ENCODE results near the gene FXYD2. TPM values are rescaled to one million over a fixed set of nuclear protein-coding genes. Genes with fewer than 3 reads are reported as not detected.

Gene FXYD2
- total and polyA plus RNA-seq, 2 experiments from 2014 or later: not detected

DNA sequence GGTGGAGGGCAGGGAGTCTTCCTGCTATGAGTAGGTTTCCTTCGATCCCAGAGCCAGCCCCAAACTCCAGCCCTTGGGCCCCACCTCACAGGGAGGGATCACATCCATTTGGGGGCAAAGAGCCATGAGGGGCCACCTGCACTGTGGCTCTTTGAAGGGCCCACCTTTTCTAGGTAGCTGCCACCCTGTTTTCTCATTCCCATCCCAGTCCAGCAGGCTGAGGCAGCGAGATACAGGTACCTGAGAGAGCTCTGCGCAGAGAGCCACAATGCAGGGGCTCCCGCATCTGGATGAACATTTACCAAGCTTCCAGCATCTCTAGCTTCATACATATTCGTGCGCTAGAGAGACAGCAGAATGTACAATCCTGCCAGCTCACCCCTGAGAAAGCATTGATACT lies 35.6 kb upstream of the FXYD2 start:
- H3K4me1 ChIP-seq (ENCODE audit: insufficient read depth): no peaks in the 10 kb centered on the region
- no peaks in the 10 kb centered on the region for H3K79me2 ChIP-seq (ENCODE audit: insufficient read depth)
- DNase-seq: no peak
- no peaks in the 10 kb centered on the region for H3K36me3 ChIP-seq (ENCODE audit: low read depth)
- 68% methylated on average over 6 of the region's 6 CpGs for WGBS, 2 experiments (ENCODE audit: low coverage in 1 of 2, low lambda C conversion rate in 2 of 2, missing lambda C conversion rate in 2 of 2)
- H3K4me2 ChIP-seq (ENCODE audit: unreplicated experiment): no peak overlapping the region
- H2AFZ ChIP-seq: no peak overlapping the region
- no peaks in the 10 kb centered on the region for H3F3A ChIP-seq (ENCODE audit: insufficient read depth)
- H3K4me3 ChIP-seq: no peak overlapping the region
- no peak overlapping the region for H3K27ac ChIP-seq
- TF ChIP-seq EZH2 (IDR thresholded peaks at IDR 0.05; ENCODE audit: insufficient read depth, poor library complexity, severe bottlenecking): no peak
- TF ChIP-seq EZH2phosphoT487 (IDR thresholded peaks at IDR 0.05; ENCODE audit: insufficient read depth, low read depth): no peak
- no peaks in the 10 kb centered on the region; the same call in none of the 2 replicates for H3K27me3 ChIP-seq (replicated peaks; ENCODE audit: insufficient read depth)
- no peak overlapping the region for H3K9ac ChIP-seq
- no peaks in the 10 kb centered on the region for H4K20me1 ChIP-seq (ENCODE audit: insufficient read depth)
- no peaks in the 10 kb centered on the region for H3K9me3 ChIP-seq (ENCODE audit: low read depth)
- in situ Hi-C loops (cut with MboI): no loop called here
- H3K9me2 ChIP-seq (ENCODE audit: insufficient read depth): no peaks in the 10 kb centered on the region

DNA sequence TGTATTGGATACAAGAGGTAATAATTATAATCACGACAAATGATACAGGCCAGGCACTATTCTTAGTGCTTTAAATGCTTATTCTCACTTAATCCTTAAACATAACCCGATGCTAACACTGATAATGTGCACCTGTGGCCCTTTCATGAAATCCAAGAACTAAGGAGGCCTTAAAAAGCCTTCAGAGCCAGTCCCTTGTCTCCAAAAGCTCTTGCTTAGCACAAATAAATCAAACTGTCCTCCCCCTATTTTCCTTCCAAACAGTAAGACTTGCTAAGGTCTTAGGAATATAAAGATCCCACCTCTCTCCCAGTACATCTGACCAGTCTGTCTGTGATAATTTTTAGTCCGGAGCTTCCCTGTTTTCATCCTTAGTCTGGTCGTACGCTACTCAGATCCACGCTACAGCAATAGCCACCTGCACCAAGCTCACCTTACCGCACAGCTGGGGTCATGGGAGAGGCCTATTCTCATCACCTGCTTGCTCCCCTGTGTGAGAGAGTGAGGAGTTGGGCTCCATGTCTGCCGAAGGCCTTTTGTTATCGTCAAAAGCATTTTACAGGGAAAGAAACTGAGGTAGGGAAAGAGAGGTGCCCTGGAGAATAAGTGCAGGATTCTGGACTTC lies 35.1 kb upstream of the FXYD2 start:
- no peak overlapping the region for H3K4me3 ChIP-seq
- WGBS, 2 experiments (ENCODE audit: low coverage in 1 of 2, low lambda C conversion rate in 2 of 2, missing lambda C conversion rate in 2 of 2): 46 to 49% methylated on average over 9 of the region's 9 CpGs
- no peaks in the 10 kb centered on the region for H3F3A ChIP-seq (ENCODE audit: insufficient read depth)
- H3K4me1 ChIP-seq (ENCODE audit: insufficient read depth): no peaks in the 10 kb centered on the region
- H3K9ac ChIP-seq: no peak overlapping the region
- H3K79me2 ChIP-seq (ENCODE audit: insufficient read depth): no peaks in the 10 kb centered on the region
- no peaks in the 10 kb centered on the region for H4K20me1 ChIP-seq (ENCODE audit: insufficient read depth)
- no peaks in the 10 kb centered on the region for H3K36me3 ChIP-seq (ENCODE audit: low read depth)
- in situ Hi-C loops (cut with MboI): no loop called here
- no peak overlapping the region for H3K4me2 ChIP-seq (ENCODE audit: unreplicated experiment)
- H3K27me3 ChIP-seq (replicated peaks; ENCODE audit: insufficient read depth): no peaks in the 10 kb centered on the region; the same call in none of the 2 replicates
- H3K9me2 ChIP-seq (ENCODE audit: insufficient read depth): no peaks in the 10 kb centered on the region
- no peak for TF ChIP-seq EZH2phosphoT487 (IDR thresholded peaks at IDR 0.05; ENCODE audit: insufficient read depth, low read depth)
- TF ChIP-seq EZH2 (IDR thresholded peaks at IDR 0.05; ENCODE audit: insufficient read depth, poor library complexity, severe bottlenecking): no peak
- no peak overlapping the region for H2AFZ ChIP-seq
- no peaks in the 10 kb centered on the region for H3K9me3 ChIP-seq (ENCODE audit: low read depth)
- H3K27ac ChIP-seq: no peak overlapping the region
- no peak for DNase-seq

DNA sequence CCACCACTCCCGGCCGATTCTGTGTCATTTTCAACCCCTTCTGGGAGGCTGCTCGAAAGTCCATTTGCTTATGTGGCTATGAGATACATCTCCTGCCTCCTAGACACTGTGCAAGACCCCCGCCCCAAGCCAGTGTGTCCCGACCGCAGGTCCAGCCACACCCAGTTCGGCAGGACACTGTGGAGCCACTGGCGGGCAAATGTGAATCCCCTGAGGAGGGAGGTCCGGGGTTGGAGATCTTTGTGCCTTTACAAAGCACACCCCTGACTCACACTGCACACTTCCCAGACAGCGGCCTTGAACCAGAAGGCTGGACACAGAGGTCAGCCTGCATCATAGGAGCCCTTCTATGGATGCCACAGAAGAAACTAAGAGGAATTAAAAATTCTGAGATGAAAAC lies 34.5 kb upstream of the FXYD2 start:
- Histone ChIP-seq H3K4me1 (ENCODE audit: insufficient read depth) (no peaks in the 10 kb centered on the region), H3K9me3 (ENCODE audit: low read depth) (no peaks in the 10 kb centered on the region), H3K27me3 (replicated peaks; ENCODE audit: insufficient read depth) (no peaks in the 10 kb centered on the region; the same call in none of the 2 replicates), H2AFZ (no peak overlapping the region), H3K4me2 (ENCODE audit: unreplicated experiment) (no peak overlapping the region), H3K4me3 (no peak overlapping the region), H3F3A (ENCODE audit: insufficient read depth) (no peaks in the 10 kb centered on the region), H3K9me2 (ENCODE audit: insufficient read depth) (no peaks in the 10 kb centered on the region), H3K27ac (no peak overlapping the region), H3K9ac (no peak overlapping the region), H4K20me1 (ENCODE audit: insufficient read depth) (no peaks in the 10 kb centered on the region), H3K79me2 (ENCODE audit: insufficient read depth) (no peaks in the 10 kb centered on the region), H3K36me3 (ENCODE audit: low read depth) (no peaks in the 10 kb centered on the region)
- TF ChIP-seq EZH2 (IDR thresholded peaks at IDR 0.05; ENCODE audit: insufficient read depth, poor library complexity, severe bottlenecking) (no peak), EZH2phosphoT487 (IDR thresholded peaks at IDR 0.05; ENCODE audit: insufficient read depth, low read depth) (no peak)
- in situ Hi-C loops (cut with MboI): no loop called here
- DNase-seq: no peak
- WGBS, 2 experiments (ENCODE audit: low coverage in 1 of 2, low lambda C conversion rate in 2 of 2, missing lambda C conversion rate in 2 of 2): 36 to 48% methylated on average over 10 of the region's 10 CpGs

DNA sequence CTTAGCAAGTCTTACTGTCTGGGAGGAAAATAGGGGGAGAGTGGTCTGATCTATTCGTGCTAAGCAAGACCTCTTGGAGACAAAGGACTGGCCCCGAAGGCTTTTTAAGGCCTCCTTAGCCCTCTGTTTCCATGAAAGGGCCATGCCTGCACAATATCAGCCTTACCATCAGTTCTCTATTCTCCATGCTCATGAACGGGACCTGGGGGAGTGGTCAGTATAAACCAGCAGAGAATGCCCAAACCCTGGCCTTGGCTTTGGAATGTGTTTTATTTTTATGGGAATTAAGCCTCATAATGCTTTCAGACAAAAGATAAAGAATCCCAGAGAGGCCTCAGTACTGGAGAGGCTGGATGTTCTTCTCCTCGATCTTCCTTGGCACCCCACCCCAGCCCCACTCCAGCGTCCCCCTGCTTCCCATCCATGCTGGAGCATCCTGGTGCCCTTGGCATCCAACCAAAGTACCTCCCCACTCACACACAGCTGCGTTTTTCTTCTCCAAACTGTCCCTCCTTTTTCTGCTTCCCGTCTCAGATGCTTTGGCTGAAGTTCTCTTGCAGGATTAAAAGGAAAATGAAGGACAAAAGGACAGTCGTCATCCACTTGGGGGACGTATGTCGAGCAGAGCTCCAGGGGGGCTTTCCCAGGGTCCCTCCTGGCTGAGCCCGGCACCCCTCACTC lies 33.3 kb upstream of the FXYD2 start:
- in situ Hi-C loops (cut with MboI): no loop called here
- no peaks in the 10 kb centered on the region for H4K20me1 ChIP-seq (ENCODE audit: insufficient read depth)
- H3K36me3 ChIP-seq (ENCODE audit: low read depth): no peaks in the 10 kb centered on the region
- no peak overlapping the region for H3K4me2 ChIP-seq (ENCODE audit: unreplicated experiment)
- no peaks in the 10 kb centered on the region; the same call in none of the 2 replicates for H3K27me3 ChIP-seq (replicated peaks; ENCODE audit: insufficient read depth)
- H3K4me1 ChIP-seq (ENCODE audit: insufficient read depth): no peaks in the 10 kb centered on the region
- H2AFZ ChIP-seq: no peak overlapping the region
- H3F3A ChIP-seq (ENCODE audit: insufficient read depth): no peaks in the 10 kb centered on the region
- H3K79me2 ChIP-seq (ENCODE audit: insufficient read depth): no peaks in the 10 kb centered on the region
- no peak overlapping the region for H3K27ac ChIP-seq
- DNase-seq: no peak
- H3K9me3 ChIP-seq (ENCODE audit: low read depth): no peaks in the 10 kb centered on the region
- H3K4me3 ChIP-seq: no peak overlapping the region
- H3K9me2 ChIP-seq (ENCODE audit: insufficient read depth): no peaks in the 10 kb centered on the region
- no peak for TF ChIP-seq EZH2phosphoT487 (IDR thresholded peaks at IDR 0.05; ENCODE audit: insufficient read depth, low read depth)
- no peak for TF ChIP-seq EZH2 (IDR thresholded peaks at IDR 0.05; ENCODE audit: insufficient read depth, poor library complexity, severe bottlenecking)
- 35 to 39% methylated on average over 11 of the region's 11 CpGs for WGBS, 2 experiments (ENCODE audit: low coverage in 1 of 2, low lambda C conversion rate in 2 of 2, missing lambda C conversion rate in 2 of 2)
- no peak overlapping the region for H3K9ac ChIP-seq

Data from GM23248 (cell line).